ENCODE data around the gene CYP27B1.

DNA sequence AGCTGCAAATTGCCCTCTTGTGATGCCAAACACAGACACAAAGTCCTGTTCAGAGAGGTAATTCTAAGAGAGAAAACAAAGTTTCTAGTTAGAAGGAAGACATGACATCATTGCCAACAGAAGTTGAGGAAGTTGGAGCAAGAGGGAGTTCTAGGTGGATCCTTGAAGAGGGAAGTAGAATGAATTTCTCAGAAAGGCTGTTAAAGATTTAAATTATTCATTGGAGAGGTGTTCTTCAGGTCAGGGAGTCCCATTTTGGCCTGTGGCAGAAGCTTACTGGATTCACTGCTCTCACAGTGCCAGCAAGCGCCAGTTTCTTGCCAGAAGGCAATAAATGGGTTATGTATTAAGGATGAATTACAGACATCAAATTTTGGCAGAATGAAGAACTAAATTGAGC is 31.1 kb upstream of the CYP27B1 start:
- TF ChIP-seq, protein P1, sequence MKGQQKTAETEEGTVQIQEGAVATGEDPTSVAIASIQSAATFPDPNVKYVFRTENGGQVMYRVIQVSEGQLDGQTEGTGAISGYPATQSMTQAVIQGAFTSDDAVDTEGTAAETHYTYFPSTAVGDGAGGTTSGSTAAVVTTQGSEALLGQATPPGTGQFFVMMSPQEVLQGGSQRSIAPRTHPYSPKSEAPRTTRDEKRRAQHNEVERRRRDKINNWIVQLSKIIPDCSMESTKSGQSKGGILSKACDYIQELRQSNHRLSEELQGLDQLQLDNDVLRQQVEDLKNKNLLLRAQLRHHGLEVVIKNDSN (IDR thresholded peaks at IDR 0.05): no peak
- TF ChIP-seq, protein P2, sequence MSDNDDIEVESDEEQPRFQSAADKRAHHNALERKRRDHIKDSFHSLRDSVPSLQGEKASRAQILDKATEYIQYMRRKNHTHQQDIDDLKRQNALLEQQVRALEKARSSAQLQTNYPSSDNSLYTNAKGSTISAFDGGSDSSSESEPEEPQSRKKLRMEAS (IDR thresholded peaks at IDR 0.05): no peak
- no peak for TF ChIP-seq YY1 (IDR thresholded peaks at IDR 0.05; ENCODE audit: low read depth)
- no peak for TF ChIP-seq CREB1 (IDR thresholded peaks at IDR 0.05; ENCODE audit: low read depth)
- TF ChIP-seq RAD21 (IDR thresholded peaks at IDR 0.05; ENCODE audit: low read depth): no peak
- TF ChIP-seq ZBTB7A (IDR thresholded peaks at IDR 0.05; ENCODE audit: low read depth): no peak
- TF ChIP-seq EP300 (IDR thresholded peaks at IDR 0.05; ENCODE audit: borderline replicate concordance): no peak
- TF ChIP-seq EGR1 (IDR thresholded peaks at IDR 0.05): no peak
- TF ChIP-seq TEAD4 (IDR thresholded peaks at IDR 0.05): no peak
- TF ChIP-seq, protein P3, sequence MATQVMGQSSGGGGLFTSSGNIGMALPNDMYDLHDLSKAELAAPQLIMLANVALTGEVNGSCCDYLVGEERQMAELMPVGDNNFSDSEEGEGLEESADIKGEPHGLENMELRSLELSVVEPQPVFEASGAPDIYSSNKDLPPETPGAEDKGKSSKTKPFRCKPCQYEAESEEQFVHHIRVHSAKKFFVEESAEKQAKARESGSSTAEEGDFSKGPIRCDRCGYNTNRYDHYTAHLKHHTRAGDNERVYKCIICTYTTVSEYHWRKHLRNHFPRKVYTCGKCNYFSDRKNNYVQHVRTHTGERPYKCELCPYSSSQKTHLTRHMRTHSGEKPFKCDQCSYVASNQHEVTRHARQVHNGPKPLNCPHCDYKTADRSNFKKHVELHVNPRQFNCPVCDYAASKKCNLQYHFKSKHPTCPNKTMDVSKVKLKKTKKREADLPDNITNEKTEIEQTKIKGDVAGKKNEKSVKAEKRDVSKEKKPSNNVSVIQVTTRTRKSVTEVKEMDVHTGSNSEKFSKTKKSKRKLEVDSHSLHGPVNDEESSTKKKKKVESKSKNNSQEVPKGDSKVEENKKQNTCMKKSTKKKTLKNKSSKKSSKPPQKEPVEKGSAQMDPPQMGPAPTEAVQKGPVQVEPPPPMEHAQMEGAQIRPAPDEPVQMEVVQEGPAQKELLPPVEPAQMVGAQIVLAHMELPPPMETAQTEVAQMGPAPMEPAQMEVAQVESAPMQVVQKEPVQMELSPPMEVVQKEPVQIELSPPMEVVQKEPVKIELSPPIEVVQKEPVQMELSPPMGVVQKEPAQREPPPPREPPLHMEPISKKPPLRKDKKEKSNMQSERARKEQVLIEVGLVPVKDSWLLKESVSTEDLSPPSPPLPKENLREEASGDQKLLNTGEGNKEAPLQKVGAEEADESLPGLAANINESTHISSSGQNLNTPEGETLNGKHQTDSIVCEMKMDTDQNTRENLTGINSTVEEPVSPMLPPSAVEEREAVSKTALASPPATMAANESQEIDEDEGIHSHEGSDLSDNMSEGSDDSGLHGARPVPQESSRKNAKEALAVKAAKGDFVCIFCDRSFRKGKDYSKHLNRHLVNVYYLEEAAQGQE (IDR thresholded peaks at IDR 0.05; ENCODE audit: low read depth): no peak

Measured in Ishikawa (cell line).